Naive thymus-derived CD4-positive, alpha-beta T cell (primary cell): Measurements from ENCODE around the gene LAGE3. TPM values are rescaled to one million over a fixed set of nuclear protein-coding genes. Genes with fewer than 3 reads are reported as not detected.

Experiments used
- ATAC-seq: fragments of 150-1000 bp; cut with Tn5 transposase; 2 replicates; pipeline ENCODE4 v1.10.0; 2021; ENCODE audit warnings: mild to moderate bottlenecking, moderate library complexity
- CTCF ChIA-PET: fragments of 350-600 bp; sonication (Branson Sonifier 250); formaldehyde crosslinking; loops from one replicate; lab custom pipeline; 2021; ENCODE audit warnings: antibody characterized with exemption; lab: Charles Lee
- POLR2A ChIA-PET: fragments of 350-600 bp; sonication (Branson Sonifier 250); formaldehyde crosslinking; loops from one replicate; lab custom pipeline; 2021; ENCODE audit warnings: antibody characterized with exemption, inconsistent platforms; lab: Charles Lee
- DNase-seq, 9 donors: peaks; one replicate each; pipeline versions ENCODE4 v3.0.0 to v3.0.0-alpha.2; 2020 to 2022; ENCODE audit warnings: mixed read lengths in 1 of 9
- H3K27ac ChIP-seq: one replicate; pipeline ENCODE4 v1.7.0; 2013; ENCODE audit warnings: mild to moderate bottlenecking, low read depth, low read length, moderate library complexity
- H3K27me3 ChIP-seq, 2 donors: one replicate each; pipeline ENCODE4 v1.7.0; 2013; ENCODE audit warnings: low read length in 2 of 2, mild to moderate bottlenecking in 2 of 2, moderate library complexity in 2 of 2; ENCODE audit not compliant: control insufficient read depth in 2 of 2, insufficient read depth in 2 of 2
- H3K36me3 ChIP-seq, 3 experiments: 1 replicate in 2 of 3; 2 replicates in 1 of 3; pipeline ENCODE4 v1.7.0; 2013; ENCODE audit warnings: low read length in 3 of 3, mild to moderate bottlenecking in 3 of 3, moderate library complexity in 1 of 3; ENCODE audit not compliant: insufficient read depth in 3 of 3, control insufficient read depth in 2 of 3
- H3K4me1 ChIP-seq, 2 donors: one replicate each; pipeline ENCODE4 v1.7.0; 2013; ENCODE audit warnings: low read length in 2 of 2, mild to moderate bottlenecking in 2 of 2, moderate library complexity in 1 of 2; ENCODE audit not compliant: control insufficient read depth in 2 of 2, insufficient read depth in 2 of 2
- H3K4me3 ChIP-seq: 2 replicates; pipeline ENCODE4 v1.7.0; 2013; ENCODE audit warnings: mild to moderate bottlenecking, low read length
- H3K9me3 ChIP-seq, 3 experiments: 1 replicate in 2 of 3; 2 replicates in 1 of 3; pipeline ENCODE4 v1.7.0; 2013; ENCODE audit warnings: low read length in 3 of 3; ENCODE audit not compliant: control insufficient read depth in 2 of 3
- H3K27ac Mint-ChIP-seq, 9 donors: one replicate each; pipeline ENCODE4 v1.8.0; 2020 to 2022; ENCODE audit warnings: mixed read lengths in 9 of 9, mild to moderate bottlenecking in 8 of 9, moderate library complexity in 5 of 9, inconsistent platforms in 2 of 9
- H3K27me3 Mint-ChIP-seq, 5 donors: one replicate each; pipeline ENCODE4 v1.8.0; 2021 to 2022; ENCODE audit warnings: mixed read lengths in 5 of 5, mild to moderate bottlenecking in 1 of 5
- H3K36me3 Mint-ChIP-seq, 5 donors: one replicate each; pipeline ENCODE4 v1.8.0; 2020 to 2022; ENCODE audit warnings: mixed read lengths in 5 of 5, mild to moderate bottlenecking in 3 of 5, inconsistent platforms in 1 of 5
- H3K4me1 Mint-ChIP-seq, 7 donors: one replicate each; pipeline ENCODE4 v1.8.0; 2020 to 2022; ENCODE audit warnings: mixed read lengths in 7 of 7, mild to moderate bottlenecking in 3 of 7, inconsistent platforms in 1 of 7
- H3K4me3 Mint-ChIP-seq, 10 donors: one replicate each; pipeline ENCODE4 v1.8.0; 2020 to 2022; ENCODE audit warnings: mild to moderate bottlenecking in 10 of 10, mixed read lengths in 10 of 10, moderate library complexity in 6 of 10, inconsistent platforms in 2 of 10
- H3K9me3 Mint-ChIP-seq, 11 donors: one replicate each; pipeline ENCODE4 v1.8.0; 2020 to 2022; ENCODE audit warnings: mixed read lengths in 11 of 11, mild to moderate bottlenecking in 4 of 11, inconsistent platforms in 1 of 11, moderate library complexity in 1 of 11
- intact Hi-C, 2 donors: fragments of 100-400 bp; cut with micrococcal nuclease; formaldehyde crosslinking; loops; one replicate each; pipeline ENCODE4 v1.15.1; 2023
- microRNA-seq: library from miRNA; unstranded; fragments of <30 nt; microRNA quantifications from one replicate; pipeline ENCODE4 v1.2.0, GENCODE V29; 2022; ENCODE audit warnings: borderline microRNAs expressed
- polyA plus RNA-seq, 2 donors: library from polyadenylated mRNA; unstranded; fragments of 300-500 nt; fragmentation: Illumina TruSeq; gene quantifications; one replicate each; pipeline ENCODE4 v1.2.3, GENCODE V29; 2021
- total RNA-seq, 6 experiments: library from RNA in 5 of 6; stranded (reverse) in 5 of 6; gene quantifications; 1 replicate in 5 of 6; 2 replicates in 1 of 6; pipeline ENCODE4 v1.2.3 and lab custom pipeline; 2021 to 2026

LAGE3 gene
- total and polyA plus RNA-seq, 7 experiments from 2014 or later = 11.6 to 85.1 (median 21.2) TPM

DNA sequence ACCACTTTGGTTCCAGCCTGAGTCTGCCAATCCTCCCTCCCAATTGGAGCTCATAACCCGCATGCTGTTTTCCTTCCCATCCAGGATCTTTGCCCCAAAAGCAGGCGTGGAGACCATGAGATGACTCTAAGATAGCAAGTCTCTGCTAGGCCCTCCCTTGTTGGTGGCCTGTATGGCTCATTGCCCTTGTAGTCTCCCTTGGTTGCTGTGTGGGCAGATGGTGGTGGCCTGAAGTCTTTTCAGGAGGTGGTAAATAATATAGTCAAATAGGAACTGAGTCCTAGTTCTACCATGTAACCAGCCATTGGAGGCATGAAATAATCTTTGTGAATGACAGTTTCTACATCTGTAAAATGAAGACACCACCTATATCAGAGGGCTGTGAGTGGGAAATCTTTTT, 49.4 kb downstream of the LAGE3 start:
- H3K27ac Mint-ChIP-seq = peak overlapping the region; percentile 27 to 91 (median 67)
- no peaks in the 10 kb centered on the region for H3K9me3 ChIP-seq
- POLR2A ChIA-PET = interaction anchor here (1.0 to 3.0 kb wide), 10 partner anchors 9 to 448 kb away, joined by 3 to 15 read pairs (median 4); partner anchors contain the start of genes SLC10A3 and TAFAZZIN
- H3K27ac ChIP-seq = peak overlapping the region; percentile 81
- H3K36me3 ChIP-seq = peaks cover 0 to 22% (median 0%) of the 10 kb centered on the region in 3 experiments
- DNase-seq (no peak), ATAC-seq (no peak)
- H3K4me3 ChIP-seq = no peak overlapping the region
- peak overlapping the region; percentile 77 to 86 (median 82) for H3K4me3 Mint-ChIP-seq
- H3K27me3 Mint-ChIP-seq = no peaks in the 10 kb centered on the region
- peaks cover 7 to 31% (median 21%) of the 10 kb centered on the region in 7 donors for H3K4me1 Mint-ChIP-seq
- peaks cover 0 to 4% of the 10 kb centered on the region in 2 donors for H3K4me1 ChIP-seq
- CTCF ChIA-PET = interaction anchor here (1.6 kb wide), 1 partner anchor 56 kb away, joined by 5 read pairs; no protein-coding TSS in a partner anchor
- H3K27me3 ChIP-seq = no peaks in the 10 kb centered on the region
- H3K9me3 Mint-ChIP-seq = peaks cover 0 to 1% (median 0%) of the 10 kb centered on the region in 11 donors
- peaks cover 0 to 8% (median 0%) of the 10 kb centered on the region in 5 donors for H3K36me3 Mint-ChIP-seq
- intact Hi-C loops = no loop called here

DNA sequence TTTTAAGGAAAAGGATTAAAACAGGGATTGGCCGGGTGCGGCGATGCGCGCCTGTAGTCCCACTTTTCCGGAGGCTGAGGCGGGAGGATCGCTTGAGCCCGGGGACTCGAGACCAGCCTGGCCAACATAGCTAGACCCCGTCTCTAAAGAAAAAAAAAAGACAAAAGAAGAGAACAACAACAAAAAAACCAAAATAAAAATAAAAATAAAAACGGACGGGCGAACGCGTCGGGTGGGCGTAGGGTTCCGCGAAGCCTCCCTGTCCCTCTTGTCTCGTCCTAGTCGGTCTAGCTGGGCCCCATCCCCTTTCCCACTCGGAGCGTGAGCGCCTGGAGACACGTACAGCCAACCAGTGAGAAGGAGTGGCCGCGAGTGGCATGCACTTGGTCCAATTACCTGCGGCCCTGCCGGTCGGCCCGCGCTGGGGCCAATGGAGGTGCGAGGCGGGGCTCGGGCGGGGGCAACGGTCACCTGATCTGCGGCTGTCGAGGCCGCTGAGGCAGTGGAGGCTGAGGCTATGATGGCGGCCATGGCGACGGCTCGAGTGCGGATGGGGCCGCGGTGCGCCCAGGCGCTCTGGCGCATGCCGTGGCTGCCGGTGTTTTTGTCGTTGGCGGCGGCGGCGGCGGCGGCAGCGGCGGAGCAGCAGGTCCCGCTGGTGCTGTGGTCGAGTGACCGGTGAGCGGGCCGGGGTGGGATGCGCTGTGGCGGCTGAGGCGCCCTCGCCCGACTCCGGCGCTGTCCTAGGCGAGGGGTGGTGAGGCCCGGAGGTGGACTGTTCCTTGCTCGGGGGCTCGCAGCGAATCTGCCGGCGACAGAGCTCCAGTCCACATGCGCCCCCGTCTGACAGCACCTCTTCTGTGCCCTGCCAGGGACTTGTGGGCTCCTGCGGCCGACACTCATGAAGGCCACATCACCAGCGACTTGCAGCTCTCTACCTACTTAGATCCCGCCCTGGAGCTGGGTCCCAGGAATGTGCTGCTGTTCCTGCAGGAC, 50.6 kb downstream of the LAGE3 start, which contains the start of gene ATP6AP1:
Gene ATP6AP1, plus strand, starts transcription at position 502 of the 996 bp plus-strand sequence. Its CDS starts 16 bp downstream, at position 518.
- Histone ChIP-seq H3K4me3 (peak within 1 kb of the TSS; percentile 55), H3K9me3 (no peaks in the 10 kb centered on the region), H3K27ac (peak within 1 kb of the TSS; percentile 81), H3K4me1 (peaks cover 0 to 4% of the 10 kb centered on the region in 2 donors), H3K27me3 (no peaks in the 10 kb centered on the region), H3K36me3 (peaks cover 0 to 13% (median 0%) of the 10 kb centered on the region in 3 experiments)
- Mint-ChIP-seq H3K27ac (peak within 1 kb of the TSS; percentile 76 to 91 (median 82)), H3K4me1 (peaks cover 7 to 39% (median 24%) of the 10 kb centered on the region in 7 donors), H3K4me3 (peak within 1 kb of the TSS; percentile 77 to 86 (median 82)), H3K27me3 (no peaks in the 10 kb centered on the region), H3K36me3 (peaks cover 0 to 8% (median 0%) of the 10 kb centered on the region in 5 donors), H3K9me3 (peaks cover 0 to under 1% (median 0%) of the 10 kb centered on the region in 11 donors)
- ChIA-PET POLR2A (interaction anchor here (0.6 to 3.0 kb wide), 17 partner anchors 8 to 459 kb away, joined by 3 to 15 read pairs (median 3); partner anchors contain the start of genes FAM50A, SLC10A3 and TAFAZZIN), CTCF (interaction anchor here (0.7 to 1.6 kb wide), 2 partner anchors 55 to 418 kb away, joined by 3 to 5 read pairs; no protein-coding TSS in a partner anchor)
- intact Hi-C loops = loop anchor here (1.0 kb wide), 3 partner anchors 8 to 57 kb away; no protein-coding TSS in a partner anchor
- DNase-seq (peak; percentile 72 to 90 (median 85)), ATAC-seq (peak; percentile 98)

Small RNAs within 50 kb of the gene (microRNA-seq; reads per million reads assigned to microRNA genes)
- gene MIR6858 = not detected

Other genes with a start within 250 kb of the LAGE3 start
- not detected for gene OPN1MW3, start 221.7 kb downstream of the LAGE3 start, total RNA-seq
- gene OPN1MW3, start 221.7 kb downstream of the LAGE3 start, polyA plus RNA-seq = not detected
- gene TEX28, start 184.2 kb downstream of the LAGE3 start, total RNA-seq = not detected
- not detected for gene TEX28, start 184.2 kb downstream of the LAGE3 start, polyA plus RNA-seq
- gene TKTL1, start 183.5 kb downstream of the LAGE3 start, total RNA-seq = 1 to 10 TPM in 4 of 5 experiments, under 1 TPM in 1; 0.58 to 4.7 (median 3.2) TPM
- gene TKTL1, start 183.5 kb downstream of the LAGE3 start, polyA plus RNA-seq = 10 to 100 TPM; 35.7 to 47.7 TPM
- 1,000 to 10,000 TPM in 2 of 5 experiments, 100 to 1,000 TPM in 3; 440 to 1,423 (median 604) TPM for gene FLNA, start 104.6 kb downstream of the LAGE3 start, total RNA-seq
- gene FLNA, start 104.6 kb downstream of the LAGE3 start, polyA plus RNA-seq = 100 to 1,000 TPM in 1 of 2 donors, 10 to 100 TPM in 1; 96.0 to 333 TPM
- 100 to 1,000 TPM in 2 of 5 experiments, 10 to 100 TPM in 3; 53.5 to 141 (median 89.9) TPM for gene EMD, start 100.0 kb downstream of the LAGE3 start, total RNA-seq
- gene EMD, start 100.0 kb downstream of the LAGE3 start, polyA plus RNA-seq = 10 to 100 TPM; 31.5 to 34.6 TPM
- 1,000 to 10,000 TPM; 2,926 to 5,130 (median 5,063) TPM for gene RPL10, start 80.9 kb downstream of the LAGE3 start, total RNA-seq
- gene RPL10, start 80.9 kb downstream of the LAGE3 start, polyA plus RNA-seq = 1,000 to 10,000 TPM; 6,302 to 7,439 TPM
- gene DNASE1L1, start 70.0 kb downstream of the LAGE3 start, total RNA-seq = 10 to 100 TPM; 18.4 to 31.1 (median 21.7) TPM
- gene DNASE1L1, start 70.0 kb downstream of the LAGE3 start, polyA plus RNA-seq = 10 to 100 TPM; 11.1 to 19.6 TPM
- 100 to 1,000 TPM in 3 of 5 experiments, 10 to 100 TPM in 2; 90.9 to 130 (median 108) TPM for gene TAFAZZIN, start 67.7 kb downstream of the LAGE3 start, total RNA-seq
- 10 to 100 TPM; 40.4 to 46.4 TPM for gene TAFAZZIN, start 67.7 kb downstream of the LAGE3 start, polyA plus RNA-seq
- 10 to 100 TPM; 37.8 to 63.3 (median 51.1) TPM for gene ATP6AP1, start 50.6 kb downstream of the LAGE3 start, total RNA-seq
- 100 to 1,000 TPM; 100 to 118 TPM for gene ATP6AP1, start 50.6 kb downstream of the LAGE3 start, polyA plus RNA-seq
- gene GDI1, start 42.1 kb downstream of the LAGE3 start, total RNA-seq = 100 to 1,000 TPM; 106 to 174 (median 140) TPM
- gene GDI1, start 42.1 kb downstream of the LAGE3 start, polyA plus RNA-seq = 10 to 100 TPM; 18.8 to 28.6 TPM
- gene FAM50A, start 35.1 kb downstream of the LAGE3 start, total RNA-seq = 10 to 100 TPM; 47.2 to 76.5 (median 49.3) TPM
- gene FAM50A, start 35.1 kb downstream of the LAGE3 start, polyA plus RNA-seq = 10 to 100 TPM; 19.9 to 40.7 TPM
- 10 to 100 TPM; 32.9 to 45.7 (median 43.3) TPM for gene PLXNA3, start 21.0 kb downstream of the LAGE3 start, total RNA-seq
- gene PLXNA3, start 21.0 kb downstream of the LAGE3 start, polyA plus RNA-seq = 1 to 10 TPM in 1 of 2 donors, under 1 TPM in 1; 0.93 to 1.2 TPM
- 10 to 100 TPM in 4 of 5 experiments, 1 to 10 TPM in 1; 9.2 to 41.5 (median 32.5) TPM for gene UBL4A, start 7.3 kb upstream of the LAGE3 start, total RNA-seq
- gene UBL4A, start 7.3 kb upstream of the LAGE3 start, polyA plus RNA-seq = 10 to 100 TPM; 46.0 to 65.7 TPM
- 10 to 100 TPM; 11.7 to 22.7 (median 19.0) TPM for gene SLC10A3, start 11.3 kb upstream of the LAGE3 start, total RNA-seq
- gene SLC10A3, start 11.3 kb upstream of the LAGE3 start, polyA plus RNA-seq = 10 to 100 TPM; 35.0 to 58.7 TPM
- 10 to 100 TPM; 37.6 to 63.7 (median 50.9) TPM for gene FAM3A, start 37.0 kb upstream of the LAGE3 start, total RNA-seq
- 10 to 100 TPM; 22.2 to 31.1 TPM for gene FAM3A, start 37.0 kb upstream of the LAGE3 start, polyA plus RNA-seq
- 10 to 100 TPM; 35.4 to 74.3 (median 52.7) TPM for gene G6PD, start 67.6 kb upstream of the LAGE3 start, total RNA-seq
- 1 to 10 TPM; 3.9 to 6.2 TPM for gene G6PD, start 67.6 kb upstream of the LAGE3 start, polyA plus RNA-seq
- gene IKBKG, start 68.3 kb upstream of the LAGE3 start, total RNA-seq = 10 to 100 TPM; 29.6 to 45.5 (median 38.8) TPM
- 10 to 100 TPM; 19.6 to 26.4 TPM for gene IKBKG, start 68.3 kb upstream of the LAGE3 start, polyA plus RNA-seq
- gene CTAG1A, start 105.9 kb upstream of the LAGE3 start, total RNA-seq = not detected
- gene CTAG1A, start 105.9 kb upstream of the LAGE3 start, polyA plus RNA-seq = not detected
- not detected for gene CTAG1B, start 140.0 kb upstream of the LAGE3 start, total RNA-seq
- gene CTAG1B, start 140.0 kb upstream of the LAGE3 start, polyA plus RNA-seq = not detected
- not detected for gene CTAG2, start 174.3 kb upstream of the LAGE3 start, total RNA-seq
- gene CTAG2, start 174.3 kb upstream of the LAGE3 start, polyA plus RNA-seq = not detected